AG04450 (cell line): ENCODE data around the gene FNDC3B. TPM values are rescaled to one million over a fixed set of nuclear protein-coding genes. Genes with fewer than 3 reads are reported as not detected.

Experiments used
- CTCF ChIA-PET: fragments of 300-600, 350-600 bp; formaldehyde crosslinking; extraction: SDS; loops from one replicate; lab custom pipeline; 2022; ENCODE audit warnings: antibody characterized with exemption, inconsistent platforms; lab: Charles Lee
- POLR2A ChIA-PET: fragments of 350-600 bp; formaldehyde crosslinking; extraction: SDS; loops from one replicate; lab custom pipeline; 2021; ENCODE audit warnings: antibody characterized with exemption, inconsistent platforms; lab: Yijun Ruan, JAX
- DNase-seq: peaks from one replicate; pipeline ENCODE4 v3.0.0-alpha.2; 2011; ENCODE audit warnings: low read depth, low spot score
- H3K27ac ChIP-seq: one replicate; pipeline ENCODE4 v1.5.1; 2012; ENCODE audit warnings: low read depth, low read length, control low read depth
- H3K27me3 ChIP-seq: one replicate; pipeline ENCODE4 v1.6.0; 2012; ENCODE audit warnings: low read length; ENCODE audit not compliant: control insufficient read depth, insufficient read depth
- H3K4me3 ChIP-seq: 2 replicates; pipeline ENCODE4 v1.5.1; 2011; ENCODE audit warnings: mild to moderate bottlenecking, low read depth, low read length, control low read depth
- H3K9me3 ChIP-seq: 2 replicates; pipeline ENCODE4 v1.5.1; 2012; ENCODE audit warnings: low read length; ENCODE audit not compliant: control insufficient read depth, insufficient read depth
- polyA plus RNA-seq: library from polyadenylated mRNA; depleted of rRNA; stranded (reverse); fragments of >200 nt; gene quantifications from 2 replicates; pipeline ENCODE4 v1.2.3, GENCODE V29; 2011
- TF ChIP-seq, protein P1 (sequence below): IDR thresholded peaks from 2 replicates; pipeline ENCODE4 v1.5.1; 2011; ENCODE audit warnings: low read depth, low read length, control low read depth, inconsistent platforms

The FNDC3B gene
- polyA plus RNA-seq, 1 experiment, result 39.5 TPM

DNA sequence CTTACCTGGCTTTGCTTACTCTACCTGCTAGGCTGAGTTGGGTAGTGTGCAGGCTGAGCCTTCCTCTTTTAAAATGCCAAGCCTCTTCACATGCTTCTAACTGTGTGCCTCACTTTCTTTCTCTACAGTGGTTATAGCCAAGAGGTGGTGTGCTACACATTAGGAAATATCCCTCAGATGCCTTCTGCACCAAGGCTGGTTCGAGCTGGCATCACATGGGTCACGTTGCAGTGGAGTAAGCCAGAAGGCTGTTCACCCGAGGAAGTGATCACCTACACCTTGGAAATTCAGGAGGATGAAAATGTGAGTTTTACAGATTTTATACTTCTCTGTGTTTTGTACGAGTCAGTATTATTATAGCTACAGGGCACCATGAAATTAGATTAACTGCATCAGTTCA, 291.0 kb downstream of the FNDC3B start:
- TF ChIP-seq, protein P1, sequence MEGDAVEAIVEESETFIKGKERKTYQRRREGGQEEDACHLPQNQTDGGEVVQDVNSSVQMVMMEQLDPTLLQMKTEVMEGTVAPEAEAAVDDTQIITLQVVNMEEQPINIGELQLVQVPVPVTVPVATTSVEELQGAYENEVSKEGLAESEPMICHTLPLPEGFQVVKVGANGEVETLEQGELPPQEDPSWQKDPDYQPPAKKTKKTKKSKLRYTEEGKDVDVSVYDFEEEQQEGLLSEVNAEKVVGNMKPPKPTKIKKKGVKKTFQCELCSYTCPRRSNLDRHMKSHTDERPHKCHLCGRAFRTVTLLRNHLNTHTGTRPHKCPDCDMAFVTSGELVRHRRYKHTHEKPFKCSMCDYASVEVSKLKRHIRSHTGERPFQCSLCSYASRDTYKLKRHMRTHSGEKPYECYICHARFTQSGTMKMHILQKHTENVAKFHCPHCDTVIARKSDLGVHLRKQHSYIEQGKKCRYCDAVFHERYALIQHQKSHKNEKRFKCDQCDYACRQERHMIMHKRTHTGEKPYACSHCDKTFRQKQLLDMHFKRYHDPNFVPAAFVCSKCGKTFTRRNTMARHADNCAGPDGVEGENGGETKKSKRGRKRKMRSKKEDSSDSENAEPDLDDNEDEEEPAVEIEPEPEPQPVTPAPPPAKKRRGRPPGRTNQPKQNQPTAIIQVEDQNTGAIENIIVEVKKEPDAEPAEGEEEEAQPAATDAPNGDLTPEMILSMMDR, result no peak
- ChIA-PET POLR2A (no interaction called here), CTCF (interaction anchor here (1.6 to 4.0 kb wide), 3 partner anchors 11 to 342 kb away, joined by 4 to 59 read pairs (median 14); no protein-coding TSS in a partner anchor)
- no peak for DNase-seq
- H3K9me3 ChIP-seq, result no peaks in the 10 kb centered on the region
- H3K27ac ChIP-seq, result no peak overlapping the region
- no peaks in the 10 kb centered on the region for H3K27me3 ChIP-seq
- H3K4me3 ChIP-seq, result no peak overlapping the region

DNA sequence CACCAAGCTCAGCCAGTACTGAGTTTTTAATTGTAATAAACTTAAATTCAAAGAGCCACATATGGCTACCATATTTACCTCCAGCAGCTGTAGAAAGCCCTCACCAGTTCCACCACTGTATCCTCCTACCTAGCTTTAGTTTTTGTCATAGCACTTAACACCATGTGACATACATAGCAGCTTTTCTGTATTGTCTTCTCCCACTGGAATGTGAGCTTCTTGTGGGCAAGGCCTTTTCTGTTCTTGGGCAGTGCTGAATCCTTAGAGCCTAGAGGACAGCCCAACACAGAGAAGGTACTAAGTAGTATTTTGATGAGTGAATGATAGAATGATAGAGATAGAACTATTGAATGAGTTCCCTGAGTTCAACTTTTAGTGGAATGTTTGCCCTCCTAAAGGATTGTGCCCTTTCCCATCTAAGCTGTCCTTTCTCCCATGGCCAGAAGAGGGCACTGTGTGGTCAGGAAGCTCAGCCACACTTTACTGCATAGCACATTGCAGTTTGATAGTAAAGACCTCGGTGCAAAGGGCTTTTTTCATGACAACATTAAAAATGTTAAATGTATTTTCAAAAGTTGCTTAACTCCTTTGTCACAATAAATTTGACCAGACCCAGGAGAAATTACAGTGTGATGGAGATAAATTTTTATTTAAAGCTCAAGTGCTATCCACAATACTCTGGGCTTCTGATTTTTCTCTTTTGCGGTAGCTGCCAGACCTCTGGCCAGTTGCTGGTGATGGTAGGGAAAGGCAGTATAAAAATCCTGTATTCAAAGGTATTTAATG, 293.1 kb downstream of the FNDC3B start:
- no peak for DNase-seq
- TF ChIP-seq, protein P1, result peak; percentile 96
- no peaks in the 10 kb centered on the region for H3K9me3 ChIP-seq
- H3K27ac ChIP-seq, result peak overlapping the region; percentile 58
- no peaks in the 10 kb centered on the region for H3K27me3 ChIP-seq
- POLR2A ChIA-PET, result interaction anchor here (0.8 to 1.3 kb wide), 2 partner anchors 52 to 292 kb away, joined by 3 to 4 read pairs; no protein-coding TSS in a partner anchor
- no peak overlapping the region for H3K4me3 ChIP-seq
- CTCF ChIA-PET, result interaction anchor here (0.5 to 4.0 kb wide), 79 partner anchors 9 to 1419 kb away, joined by 3 to 59 read pairs (median 4); no protein-coding TSS in a partner anchor

DNA sequence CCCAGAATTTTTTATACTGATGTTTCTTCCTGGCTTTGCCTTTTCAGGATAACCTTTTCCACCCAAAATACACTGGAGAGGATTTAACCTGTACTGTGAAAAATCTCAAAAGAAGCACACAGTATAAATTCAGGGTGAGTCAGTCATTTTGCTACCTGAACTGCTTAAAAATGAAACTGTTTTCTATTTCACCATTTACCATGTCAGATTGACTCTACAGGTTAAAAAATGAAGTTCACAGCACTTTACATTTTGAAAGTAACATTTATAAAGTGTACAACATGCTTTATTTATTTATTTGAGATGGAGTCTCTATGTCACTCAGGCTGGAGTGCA, 293.6 kb downstream of the FNDC3B start:
- H3K4me3 ChIP-seq, result no peak overlapping the region
- POLR2A ChIA-PET, result interaction anchor here (0.8 to 1.3 kb wide), 2 partner anchors 52 to 292 kb away, joined by 3 to 4 read pairs; no protein-coding TSS in a partner anchor
- H3K9me3 ChIP-seq, result no peaks in the 10 kb centered on the region
- no peaks in the 10 kb centered on the region for H3K27me3 ChIP-seq
- no peak overlapping the region for H3K27ac ChIP-seq
- DNase-seq, result no peak
- TF ChIP-seq, protein P1, result no peak
- CTCF ChIA-PET, result interaction anchor here (0.6 to 4.0 kb wide), 63 partner anchors 9 to 719 kb away, joined by 3 to 59 read pairs (median 5); no protein-coding TSS in a partner anchor

DNA sequence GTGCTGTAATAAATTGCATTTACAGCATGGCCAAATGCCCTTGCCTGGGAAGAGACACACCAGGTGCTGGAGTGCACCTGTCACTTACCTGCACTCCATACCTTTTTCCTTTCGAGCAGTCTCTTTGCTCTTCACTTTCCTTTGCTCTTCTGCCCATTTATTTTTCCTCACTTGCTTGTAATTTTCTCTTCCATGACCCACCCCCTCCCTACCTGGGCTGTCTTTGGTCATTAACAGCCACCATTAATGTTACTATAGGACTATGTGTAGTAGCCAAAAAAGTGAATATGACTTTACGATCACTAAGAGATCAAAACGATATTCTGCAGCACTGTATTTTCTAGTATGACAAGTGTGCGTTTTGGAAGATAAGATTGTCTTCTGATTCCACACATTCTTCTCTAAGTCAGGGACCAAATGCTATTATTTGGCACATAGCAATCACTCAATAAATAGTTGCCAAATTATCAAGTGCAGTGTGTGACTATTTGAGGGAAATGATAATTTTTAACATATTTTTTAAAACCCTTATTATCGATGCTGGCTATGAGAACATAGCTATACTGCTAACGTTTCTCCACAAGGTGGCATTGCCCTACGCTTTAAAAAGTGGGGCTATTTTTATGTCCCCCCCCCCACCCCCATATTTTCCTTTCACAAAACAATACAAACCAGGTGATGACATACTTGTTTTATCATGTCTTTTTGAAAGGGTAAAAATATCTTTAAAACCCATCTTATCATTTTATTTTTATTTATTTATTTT, 294.5 kb downstream of the FNDC3B start:
- H3K27ac ChIP-seq, result no peak overlapping the region
- no peaks in the 10 kb centered on the region for H3K9me3 ChIP-seq
- POLR2A ChIA-PET, result no interaction called here
- no peak for DNase-seq
- TF ChIP-seq, protein P1, result peak; percentile 28; the same call in 1 of the 2 replicates
- CTCF ChIA-PET, result interaction anchor here (1.0 to 4.0 kb wide), 6 partner anchors 8 to 505 kb away, joined by 5 to 59 read pairs (median 6); no protein-coding TSS in a partner anchor
- H3K27me3 ChIP-seq, result no peaks in the 10 kb centered on the region
- H3K4me3 ChIP-seq, result no peak overlapping the region
